ENCODE data around the gene HACD2. TPM values are rescaled to one million over a fixed set of nuclear protein-coding genes. Genes with fewer than 3 reads are reported as not detected.
A peak's percentile ranks its signal among the peaks of the same experiment; 100 is the strongest.

HACD2 gene
- total RNA-seq, 1 experiment from 2014 or later = 27.4 TPM

GRCh38 chr3:123511726-123512125 lies 73.1 kb downstream of the HACD2 start:
- no peak overlapping the region for H2AK5ac ChIP-seq (ENCODE audit: insufficient read length, low read length)
- no peak overlapping the region for H3K9ac ChIP-seq (ENCODE audit: extremely low read depth, insufficient read length, low read length)
- TF ChIP-seq CTCF (conservative IDR thresholded peaks at IDR 0.05) = no peak
- Mint-ChIP-seq H3K4me3 (no peak overlapping the region; a peak in 1 of 5 replicates), H3K27ac (no peak overlapping the region; a peak in 1 of 7 replicates), H3K9me3 (no peaks in the 10 kb centered on the region), H3K36me3 (ENCODE audit: insufficient read depth in 1 of 3, low read depth in 3 of 3) (peaks cover 6 to 12% (median 8%) of the 10 kb centered on the region in 3 experiments; a peak in 5 of 7 replicates), H3K4me1 (peaks cover 11 to 17% of the 10 kb centered on the region in 2 experiments), H3K27me3 (ENCODE audit: low read depth) (no peaks in the 10 kb centered on the region)
- no peaks in the 10 kb centered on the region for H3K79me1 ChIP-seq (ENCODE audit: insufficient read depth, low read depth, low read length, poor library complexity, severe bottlenecking)
- no peak overlapping the region for H4K91ac ChIP-seq (ENCODE audit: insufficient read length, low read depth, low read length)
- WGBS (ENCODE audit: extremely low coverage, insufficient read length, low lambda C conversion rate) = no CpG with 5 or more reads among the region's 3 CpGs
- H2BK5ac ChIP-seq (ENCODE audit: insufficient read length, low read length) = no peak overlapping the region
- H3K79me2 ChIP-seq (ENCODE audit: insufficient read depth, low read length) = no peaks in the 10 kb centered on the region
- H3K4me2 ChIP-seq (ENCODE audit: insufficient read depth, insufficient read length, low read length) = no peak overlapping the region
- no peak overlapping the region for H2BK20ac ChIP-seq (ENCODE audit: low read depth, low read length, poor library complexity, severe bottlenecking)
- H3K56ac ChIP-seq (ENCODE audit: insufficient read length, low read depth, low read length) = no peak overlapping the region
- H2AFZ ChIP-seq (ENCODE audit: low read length) = no peak overlapping the region
- H2BK120ac ChIP-seq (ENCODE audit: low read depth, low read length, poor library complexity, severe bottlenecking) = no peak overlapping the region
- no peak overlapping the region for H2BK12ac ChIP-seq (ENCODE audit: insufficient read length, low read depth, low read length)
- no peak overlapping the region for H2BK15ac ChIP-seq (ENCODE audit: low read depth, low read length)
- no peaks in the 10 kb centered on the region for H4K20me1 ChIP-seq (ENCODE audit: control insufficient read depth, insufficient read depth, insufficient read length)
- no peaks in the 10 kb centered on the region for H3K27me3 ChIP-seq (ENCODE audit: insufficient read depth, low read length)
- H3K4me1 ChIP-seq (ENCODE audit: insufficient read depth, low read length) = no peaks in the 10 kb centered on the region
- H4K5ac ChIP-seq (ENCODE audit: insufficient read length, low read depth, low read length) = no peak overlapping the region
- H3T11ph ChIP-seq (ENCODE audit: low read length) = no peak overlapping the region
- H3K23ac ChIP-seq (ENCODE audit: insufficient read length, low read depth, low read length) = no peak overlapping the region
- H3K23me2 ChIP-seq (ENCODE audit: insufficient read length, low read depth, low read length, poor library complexity, severe bottlenecking) = no peaks in the 10 kb centered on the region
- H3K27ac ChIP-seq (ENCODE audit: insufficient read length, low read depth, low read length) = no peak overlapping the region
- H3K4ac ChIP-seq (ENCODE audit: low read depth, low read length) = no peak overlapping the region
- no peak overlapping the region for H3K18ac ChIP-seq (ENCODE audit: insufficient read length, low read depth, low read length)
- no peaks in the 10 kb centered on the region for H3K9me3 ChIP-seq (ENCODE audit: control insufficient read depth, low read depth, low read length)
- DNase-seq = peak; percentile 41
- H3K14ac ChIP-seq (ENCODE audit: insufficient read depth, low read length) = no peak overlapping the region
- no peak overlapping the region for H4K8ac ChIP-seq (replicated peaks; ENCODE audit: insufficient read length, low read depth, low read length)

Measured in H9 (cell line).